AG09319 (cell line): Measurements from ENCODE around the gene B4GALNT4.

Experiments used
- DNase-seq: peaks from one replicate; pipeline ENCODE4 v3.0.0-alpha.2; 2010; ENCODE audit warnings: low read depth; ENCODE audit errors: extremely low read depth
- TF ChIP-seq, protein P1 (sequence below): IDR thresholded peaks from 2 replicates; pipeline ENCODE4 v1.5.1; 2011; ENCODE audit warnings: low read depth, mild to moderate bottlenecking, inconsistent platforms, low read length, moderate library complexity

Gene B4GALNT4

DNA sequence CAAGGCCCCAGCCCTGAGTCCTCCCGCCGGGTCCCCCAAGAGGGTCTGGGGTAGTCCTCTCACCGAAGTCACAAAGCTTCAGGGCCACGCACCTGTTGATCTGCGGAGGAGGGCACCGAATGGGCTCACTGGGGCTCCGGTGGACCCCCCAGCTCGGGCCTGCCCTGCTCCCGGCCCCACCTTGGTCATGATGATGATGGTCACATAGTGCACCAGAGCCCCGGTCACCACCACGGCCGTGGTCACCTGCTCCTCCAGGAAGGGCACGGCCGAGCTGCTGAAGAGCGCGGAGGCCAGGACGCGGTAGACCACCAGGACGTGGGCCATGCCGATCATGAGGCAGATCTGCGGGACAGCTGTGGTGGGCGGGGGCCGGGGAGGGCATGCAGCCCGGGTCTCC is 59.0 kb downstream of the B4GALNT4 start:
- TF ChIP-seq, protein P1, sequence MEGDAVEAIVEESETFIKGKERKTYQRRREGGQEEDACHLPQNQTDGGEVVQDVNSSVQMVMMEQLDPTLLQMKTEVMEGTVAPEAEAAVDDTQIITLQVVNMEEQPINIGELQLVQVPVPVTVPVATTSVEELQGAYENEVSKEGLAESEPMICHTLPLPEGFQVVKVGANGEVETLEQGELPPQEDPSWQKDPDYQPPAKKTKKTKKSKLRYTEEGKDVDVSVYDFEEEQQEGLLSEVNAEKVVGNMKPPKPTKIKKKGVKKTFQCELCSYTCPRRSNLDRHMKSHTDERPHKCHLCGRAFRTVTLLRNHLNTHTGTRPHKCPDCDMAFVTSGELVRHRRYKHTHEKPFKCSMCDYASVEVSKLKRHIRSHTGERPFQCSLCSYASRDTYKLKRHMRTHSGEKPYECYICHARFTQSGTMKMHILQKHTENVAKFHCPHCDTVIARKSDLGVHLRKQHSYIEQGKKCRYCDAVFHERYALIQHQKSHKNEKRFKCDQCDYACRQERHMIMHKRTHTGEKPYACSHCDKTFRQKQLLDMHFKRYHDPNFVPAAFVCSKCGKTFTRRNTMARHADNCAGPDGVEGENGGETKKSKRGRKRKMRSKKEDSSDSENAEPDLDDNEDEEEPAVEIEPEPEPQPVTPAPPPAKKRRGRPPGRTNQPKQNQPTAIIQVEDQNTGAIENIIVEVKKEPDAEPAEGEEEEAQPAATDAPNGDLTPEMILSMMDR, result no peak
- no peak for DNase-seq

DNA sequence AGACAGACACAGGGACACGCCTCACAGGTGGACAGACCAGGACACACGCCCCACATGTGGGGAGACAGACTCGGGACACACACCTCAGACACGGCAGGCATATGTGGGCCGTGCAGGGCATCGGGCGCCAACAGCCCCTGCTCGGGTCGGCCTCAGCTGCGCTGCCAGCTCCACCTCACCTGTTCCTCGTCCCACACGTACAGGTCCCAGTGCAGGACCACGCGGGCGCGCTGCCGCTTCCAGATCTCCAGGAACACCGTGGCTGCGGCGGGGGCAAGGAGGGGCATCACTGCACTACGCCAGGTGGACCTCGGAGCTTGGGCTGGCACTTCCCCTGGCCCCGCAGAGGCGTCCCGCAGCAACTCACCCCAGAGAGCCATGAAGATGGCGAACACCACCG is 60.1 kb downstream of the B4GALNT4 start:
- TF ChIP-seq, protein P1, result no peak
- no peak for DNase-seq

DNA sequence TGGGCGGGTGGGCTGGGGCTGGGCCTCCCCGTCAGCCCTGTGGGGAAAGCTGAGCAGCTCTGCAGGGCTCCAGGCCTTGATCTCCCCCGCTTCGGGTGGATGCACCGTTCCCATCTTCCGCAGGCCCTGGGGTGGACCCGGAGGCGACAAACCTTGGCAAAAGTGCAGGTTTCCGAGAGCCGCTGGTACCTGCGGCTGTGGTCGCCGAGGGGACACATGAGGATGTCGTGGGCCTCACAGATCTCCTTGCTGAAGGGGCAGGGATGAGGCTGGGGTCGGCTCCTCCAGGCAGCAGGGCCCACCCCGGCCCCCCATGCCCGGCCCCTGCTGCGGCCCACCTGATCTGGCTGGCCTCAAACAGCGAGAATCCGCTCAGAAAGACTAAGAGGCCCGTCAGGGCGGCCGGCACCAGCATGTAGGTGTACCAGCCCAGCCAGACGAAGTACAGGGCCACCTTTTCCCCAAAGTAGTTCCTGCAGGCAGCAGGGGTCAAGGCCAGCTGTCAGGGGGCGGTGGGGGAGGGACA is 60.7 kb downstream of the B4GALNT4 start:
- TF ChIP-seq, protein P1, result no peak
- DNase-seq, result no peak
